ENCODE measurements around the gene STK39. TPM values are rescaled to one million over a fixed set of nuclear protein-coding genes. Genes with fewer than 3 reads are reported as not detected.

Gene STK39
- total and polyA plus RNA-seq, 9 of the 15 experiments (the other 6 are each of a cell fraction or from before 2014, with no cell fraction given), result 0.19 to 0.76 (median 0.51) TPM

- in situ Hi-C loops (cut with MboI), result no loop called here
- H3K4me2 ChIP-seq (ENCODE audit: insufficient read depth, low read length), result no peak overlapping the region
- no peaks in the 10 kb centered on the region for H3K79me2 ChIP-seq (ENCODE audit: control insufficient read depth, insufficient read depth, low read length)
Observed at GRCh38 chr2:168196764-168197180, 50.6 kb downstream of the STK39 start.

More at GRCh38 chr2:168196764-168197180, 50.6 kb downstream of the STK39 start:
- ATAC-seq (no peak), FAIRE-seq (no peak), DNase-seq (ENCODE audit: extremely low read depth in 1 of 4, low spot score in 3 of 4) (no peak)
- intact Hi-C loops (cut with micrococcal nuclease), result no loop called here
- BruUV-seq (replicated peaks), result no TSS peak
- peaks cover 5 to 8% of the 10 kb centered on the region in 2 experiments; a peak in 4 of 5 replicates for H3K27me3 ChIP-seq (ENCODE audit: control insufficient read depth in 2 of 2, insufficient read depth in 2 of 2, low read length in 2 of 2)
- no peaks in the 10 kb centered on the region for H3K4me1 ChIP-seq (replicated peaks in 1 of 2; ENCODE audit: control insufficient read depth in 2 of 2, insufficient read depth in 2 of 2, low read length in 2 of 2)
- no peak overlapping the region for H3K4me3 ChIP-seq
- ChIA-PET POLR2A (no interaction called here), CTCF (ENCODE audit: low intra/inter-chr PET ratio) (no interaction called here)
- H3K9me3 ChIP-seq (replicated peaks; ENCODE audit: control insufficient read depth, insufficient read depth, low read depth, low read length), result no peaks in the 10 kb centered on the region
- no peaks in the 10 kb centered on the region for H3K36me3 ChIP-seq (ENCODE audit: control insufficient read depth, insufficient read depth, low read length)
- H4K20me1 ChIP-seq (replicated peaks; ENCODE audit: control insufficient read depth, insufficient read depth, low read length), result no peaks in the 10 kb centered on the region
- no peak overlapping the region for H2AFZ ChIP-seq (ENCODE audit: low read depth, low read length)
- no peak overlapping the region for H3K27ac ChIP-seq (ENCODE audit: extremely low read depth, low read depth, low read length)
- TF ChIP-seq PCBP1 (IDR thresholded peaks at IDR 0.05; ENCODE audit: low read depth, low read length, poor library complexity, severe bottlenecking) (no peak), NONO (IDR thresholded peaks at IDR 0.05; ENCODE audit: low read depth in 2 of 2, low read length in 1 of 2) (no peak), ZNF668 (CRISPR knock-in tag; IDR thresholded peaks at IDR 0.05) (no peak), TRIM25 (IDR thresholded peaks at IDR 0.05; ENCODE audit: borderline replicate concordance) (no peak), RFX7 (CRISPR knock-in tag; IDR thresholded peaks at IDR 0.05) (no peak), PHF20 (IDR thresholded peaks at IDR 0.05; ENCODE audit: partially characterized antibody) (no peak), HMG20B (CRISPR knock-in tag; IDR thresholded peaks at IDR 0.05) (no peak)
- no peaks in the 10 kb centered on the region for H3K9me1 ChIP-seq (ENCODE audit: control insufficient read depth, insufficient read depth, low read length)
- no peak overlapping the region for H3K9ac ChIP-seq (ENCODE audit: insufficient read depth in 1 of 2, low read depth in 2 of 2, low read length in 2 of 2)
- 3% methylated on average over 4 of the region's 4 CpGs for WGBS (ENCODE audit: insufficient coverage, low coverage, missing lambda C conversion rate)

Data from K562 (cell line).